GM21619 (cell line): ENCODE results near the gene SPRR2D.
"Not testable (repeated sequence)": the region's sequence is repeated elsewhere in the genome, so short reads cannot be mapped to it uniquely, and the experiment has no call there.

ENCODE experiments used
- ATAC-seq: cut with Tn5 transposase; IDR thresholded peaks from one replicate; pipeline ENCODE4 v1.9.1; 2021; ENCODE audit not compliant: unreplicated experiment

The SPRR2D gene

DNA sequence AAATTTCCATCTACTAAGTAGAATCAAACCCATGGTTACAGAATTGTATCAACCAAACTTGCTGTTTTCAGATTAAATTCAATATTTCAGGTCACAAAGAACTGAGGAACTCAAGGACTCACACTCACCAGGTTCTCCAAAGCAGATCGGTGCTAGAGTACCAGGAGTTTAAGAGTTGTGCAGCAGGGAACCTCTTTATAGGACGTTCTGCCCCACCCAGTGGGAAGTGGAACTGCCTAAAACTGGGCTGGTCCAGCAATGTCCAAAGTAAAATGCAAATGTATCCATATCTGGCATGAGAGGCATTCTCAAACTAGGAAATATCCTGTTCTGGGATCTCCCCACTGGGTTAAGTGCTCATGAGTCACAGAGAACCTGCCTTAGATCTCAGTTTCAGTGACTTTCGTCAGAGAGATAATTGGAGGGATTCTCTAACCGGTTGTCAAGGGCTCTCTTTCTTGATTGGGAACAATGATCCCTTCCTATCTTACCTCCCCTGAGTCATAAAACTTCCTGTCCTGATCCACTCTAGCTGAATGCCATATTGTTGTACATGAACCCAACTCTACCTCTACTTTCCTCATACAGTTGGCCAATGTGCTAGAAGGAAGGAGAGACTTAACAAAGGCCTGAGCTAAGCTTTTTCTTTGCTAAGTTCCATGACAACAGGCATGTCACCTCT lies at the start of gene SPRR2D:
Gene SPRR2D, minus strand, starts transcription at position 171 of the 682 bp plus-strand sequence. CDS start 774 bp downstream, outside the sequence.
- no peak for ATAC-seq

DNA sequence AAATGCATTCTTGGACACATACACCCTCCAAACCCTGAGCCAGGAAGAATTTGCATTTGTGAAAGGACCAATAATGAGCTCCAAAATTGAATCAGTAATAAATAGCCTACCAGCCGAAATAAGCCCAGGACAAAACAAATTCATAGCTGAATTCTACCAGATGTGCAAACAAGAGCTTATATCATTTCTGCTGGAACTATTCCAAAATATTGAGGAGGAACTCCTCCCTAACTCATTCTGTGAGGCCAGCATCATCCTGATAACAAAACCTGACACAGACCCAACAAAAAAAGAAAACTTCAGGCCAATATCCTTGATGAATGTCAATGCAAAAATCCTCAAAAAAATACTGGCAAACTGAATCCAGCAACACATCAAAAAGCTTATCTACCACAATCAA lies 46.7 kb upstream of the SPRR2D start:
- no peak for ATAC-seq

- no peak for ATAC-seq
These were observed 40.8 kb upstream of the SPRR2D start for GRCh38 chr1:153081736-153082135.

DNA sequence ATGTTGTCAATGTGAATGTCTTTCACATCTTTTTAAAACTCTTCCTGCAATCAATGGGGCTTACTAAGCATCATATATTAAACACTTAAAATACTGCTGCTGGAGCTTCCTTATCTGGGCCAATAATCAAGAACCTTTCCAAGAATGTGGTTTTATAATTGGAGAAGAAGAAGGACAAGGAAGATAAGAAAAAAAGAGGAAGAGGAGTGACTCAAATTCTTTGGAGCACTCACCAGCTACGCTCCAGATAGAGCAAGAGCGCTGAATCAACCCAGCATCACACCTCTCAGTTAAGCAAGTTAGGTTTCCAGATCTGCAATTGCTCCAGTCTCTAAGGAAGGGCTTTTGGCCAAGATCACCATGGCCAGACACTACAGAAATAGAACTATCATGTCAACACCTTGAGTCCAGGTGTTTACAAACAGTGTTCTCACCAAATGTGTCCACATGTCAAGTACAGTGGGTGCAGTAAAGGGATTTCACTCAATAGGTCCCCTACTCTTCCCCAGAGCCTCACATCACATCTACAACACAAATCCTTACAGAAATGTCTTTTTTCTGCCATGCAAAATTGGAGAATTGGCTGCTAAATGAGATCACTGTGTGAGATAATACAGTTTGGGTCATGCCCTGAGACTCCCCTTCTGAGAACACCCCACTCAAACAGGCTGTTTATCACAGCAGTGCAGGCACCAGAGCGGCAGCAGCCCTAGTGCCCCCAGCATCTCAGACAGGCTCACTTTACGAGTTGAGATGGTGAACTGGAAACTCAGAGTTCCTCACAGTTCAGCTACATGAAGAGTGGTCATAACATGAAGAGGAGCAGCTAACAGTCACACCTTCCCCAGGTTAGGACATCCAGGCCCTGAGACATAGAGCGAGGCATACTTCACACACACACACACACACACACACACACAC lies 32.1 kb upstream of the SPRR2D start:
- ATAC-seq, result no peak

DNA sequence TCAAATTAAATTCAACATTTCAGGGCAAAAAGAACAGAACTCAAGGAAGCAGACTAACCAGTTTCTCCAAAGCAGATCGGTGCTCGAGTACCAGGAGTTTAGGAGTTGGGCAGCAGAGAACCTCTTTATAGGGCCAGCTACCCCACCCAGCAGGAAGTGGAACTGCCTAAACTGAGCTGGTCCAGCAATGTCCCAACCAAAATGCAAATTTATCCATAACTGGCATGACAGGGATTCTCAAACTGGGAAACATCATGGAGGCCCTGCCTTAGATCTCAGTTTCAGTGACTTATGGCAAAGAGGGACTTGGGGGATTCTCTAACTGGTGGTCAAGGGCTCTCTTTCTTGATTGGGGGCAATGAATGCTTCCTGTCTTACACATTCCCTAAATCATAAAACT lies 30.6 kb upstream of the SPRR2D start, which contains the start of gene SPRR2B:
Gene SPRR2B, minus strand, starts transcription at position 101 of the 400 bp plus-strand sequence. CDS start 772 bp downstream, outside the sequence.
- no peak for ATAC-seq

- no peak for ATAC-seq
These were observed 29.3 kb upstream of the SPRR2D start for GRCh38 chr1:153070243-153070642.

- ATAC-seq, result no peak
These were observed 18.2 kb upstream of the SPRR2D start for GRCh38 chr1:153058826-153059784.

GRCh38 chr1:153058154-153058553 lies 17.2 kb upstream of the SPRR2D start:
- ATAC-seq, result no peak

GRCh38 chr1:153057375-153057774 lies 16.5 kb upstream of the SPRR2D start, which contains the start of gene SPRR2A:
SPRR2A (minus strand) TSS chr1:153057512; CDS start chr1:153056735, 777 bp downstream.
- no peak for ATAC-seq

- not testable (repeated sequence) for ATAC-seq
These were observed 15.2 kb upstream of the SPRR2D start for GRCh38 chr1:153056111-153056510.

DNA sequence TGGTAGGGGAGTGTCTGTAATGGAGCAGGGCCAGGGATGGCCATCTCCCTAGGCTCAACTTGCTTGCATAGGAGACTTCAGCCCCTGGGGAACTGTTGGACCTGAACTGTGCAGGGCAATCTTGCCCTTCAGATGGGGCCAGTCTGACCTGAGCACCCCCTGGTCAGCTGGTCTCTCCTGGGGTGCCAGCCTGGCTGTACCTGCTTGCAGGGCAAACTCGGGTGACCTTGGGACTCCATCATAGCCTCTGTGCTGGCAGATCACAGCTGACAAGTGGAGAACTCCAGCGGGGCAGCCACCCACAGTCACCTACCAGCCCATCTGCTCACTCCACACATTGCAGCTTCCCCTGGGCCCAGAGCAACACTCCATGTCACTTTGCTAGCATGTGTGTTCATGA lies 8.3 kb upstream of the SPRR2D start:
- no peak for ATAC-seq

GRCh38 chr1:153035211-153035610 lies 5.7 kb downstream of the SPRR2D start:
- no peak for ATAC-seq

DNA sequence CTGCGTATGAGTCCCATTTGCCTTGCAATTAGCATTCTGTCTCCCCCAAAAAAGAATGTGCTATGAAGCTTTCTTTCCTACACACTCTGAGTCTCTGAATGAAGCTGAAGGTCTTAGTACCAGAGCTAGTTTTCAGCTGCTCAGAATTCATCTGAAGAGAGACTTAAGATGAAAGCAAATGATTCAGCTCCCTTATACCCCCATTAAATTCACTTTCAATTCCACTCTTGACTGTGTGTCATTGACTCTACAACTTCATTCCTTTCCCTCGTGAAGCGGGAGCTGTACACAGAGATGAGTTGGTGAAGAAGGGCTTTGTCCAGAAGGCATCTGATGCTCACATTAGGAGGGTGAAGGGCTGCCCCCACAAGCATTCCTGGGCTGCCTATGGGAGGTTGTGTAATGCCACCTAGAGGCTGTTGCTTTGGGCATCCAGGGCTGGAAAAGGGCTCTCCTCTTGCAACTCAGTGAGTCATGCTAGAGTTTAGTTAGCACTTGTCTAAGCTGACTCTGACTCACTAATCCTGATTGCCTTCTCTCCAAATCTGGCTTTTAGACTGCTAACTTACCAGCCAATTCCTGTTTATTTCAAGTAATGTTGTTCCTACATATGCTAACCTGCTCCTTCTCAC lies 8.1 kb downstream of the SPRR2D start:
- ATAC-seq, result no peak

DNA sequence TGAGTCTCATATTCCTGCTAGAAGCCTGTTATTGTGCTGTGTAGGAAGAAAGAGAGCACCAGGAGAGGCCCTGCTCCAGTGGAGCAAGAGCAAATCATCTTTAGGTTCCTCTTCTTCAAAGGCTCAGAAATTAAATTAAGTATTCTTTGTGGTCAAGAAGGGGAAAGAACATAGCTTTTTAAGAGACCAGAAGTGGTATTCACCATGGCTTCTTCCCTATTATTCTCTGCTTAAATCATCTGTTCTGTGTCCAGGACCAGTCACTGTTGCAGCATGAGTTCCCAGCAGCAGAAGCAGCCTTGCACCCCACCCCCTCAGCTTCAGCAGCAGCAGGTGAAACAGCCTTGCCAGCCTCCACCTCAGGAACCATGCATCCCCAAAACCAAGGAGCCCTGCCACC lies 8.8 kb downstream of the SPRR2D start:
- no peak for ATAC-seq

DNA sequence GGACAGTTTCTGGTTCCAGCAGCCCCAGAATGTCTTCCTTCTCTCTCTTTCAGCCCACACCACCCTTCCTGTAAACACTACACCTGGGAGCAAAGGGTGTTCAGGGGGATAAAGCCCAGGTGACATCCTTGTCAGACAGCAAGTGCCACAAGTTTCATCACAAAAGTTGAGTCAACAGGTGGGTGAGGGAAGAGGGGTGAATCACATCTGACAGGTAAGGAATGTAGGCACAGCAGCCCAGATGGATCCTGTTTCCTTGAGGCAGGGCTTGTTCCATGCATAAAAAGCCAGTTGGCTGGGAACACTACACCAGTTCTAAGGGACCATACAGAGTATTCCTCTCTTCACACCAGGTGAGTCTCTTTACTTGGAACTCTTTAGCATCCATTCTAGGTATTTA lies 10.0 kb downstream of the SPRR2D start, which contains the start of gene SPRR1B:
Gene SPRR1B, plus strand, starts transcription at position 309 of the 400 bp plus-strand sequence. CDS start 1,143 bp downstream, outside the sequence.
- no peak for ATAC-seq

GRCh38 chr1:153028766-153029165 lies 12.2 kb downstream of the SPRR2D start:
- ATAC-seq, result no peak

- ATAC-seq, result no peak
These were observed 15.1 kb downstream of the SPRR2D start for GRCh38 chr1:153025797-153026196.

DNA sequence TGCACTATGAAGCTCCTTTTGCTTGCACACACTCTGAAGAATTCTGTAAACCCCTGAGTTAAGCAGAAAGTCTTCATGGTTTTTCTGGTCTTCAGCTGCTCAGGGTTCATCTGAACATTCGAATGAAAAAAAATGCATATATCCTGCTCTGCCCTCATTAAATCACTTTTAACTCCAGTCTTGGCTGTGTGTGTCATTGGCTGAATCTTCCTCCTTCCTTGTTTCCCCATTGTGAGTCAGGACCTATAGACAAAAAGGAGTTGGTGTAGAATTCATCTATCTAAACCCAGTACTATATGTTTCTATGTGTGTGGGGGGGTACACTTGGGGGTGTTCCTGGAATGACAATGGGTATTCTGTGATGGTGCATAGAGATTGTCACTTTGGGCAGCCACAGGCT lies 16.5 kb downstream of the SPRR2D start:
- ATAC-seq, result no peak

DNA sequence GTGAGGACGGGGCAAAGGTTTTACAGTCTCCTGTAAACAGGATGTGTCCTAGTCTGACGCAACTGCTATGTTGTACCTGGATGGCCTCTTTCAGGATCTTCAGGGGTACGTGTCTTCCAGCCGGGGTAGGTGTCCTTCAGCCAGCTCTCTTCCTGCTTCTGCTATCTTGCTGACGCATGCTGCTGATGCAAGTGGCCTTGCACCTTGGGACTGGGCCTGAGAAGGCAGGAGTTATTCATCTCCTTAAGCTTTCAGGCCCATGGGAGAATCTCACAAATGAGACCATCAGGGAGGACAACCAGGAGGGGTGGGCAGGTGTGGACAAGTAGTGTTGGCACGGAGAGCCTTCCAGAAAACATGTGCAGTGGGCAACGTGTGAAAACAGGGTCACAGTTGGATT lies 17.8 kb downstream of the SPRR2D start:
- no peak for ATAC-seq

DNA sequence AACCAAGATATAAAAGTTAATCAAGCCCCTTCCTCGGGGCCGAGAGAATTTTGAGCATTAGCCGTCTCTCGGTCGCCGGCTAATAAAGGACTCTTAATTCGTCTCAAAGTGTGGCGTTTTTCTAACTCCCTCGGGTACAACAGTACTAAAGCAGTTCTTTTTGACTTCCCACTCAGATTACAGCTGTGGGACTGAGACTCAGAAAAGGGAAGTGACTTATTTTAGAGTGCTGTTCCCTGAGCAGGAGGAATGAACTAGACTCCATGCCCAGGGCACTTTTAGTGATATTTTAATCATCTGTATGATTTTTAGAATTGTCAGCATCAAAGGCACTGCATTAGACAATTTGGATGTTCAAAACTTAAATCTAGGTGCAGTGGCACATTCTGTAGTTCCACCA lies 18.6 kb downstream of the SPRR2D start:
- not testable (repeated sequence) for ATAC-seq
